HG02623 (cell line): ENCODE data around the gene RIT2.
"Not testable (repeated sequence)": the region's sequence is repeated elsewhere in the genome, so short reads cannot be mapped to it uniquely, and the experiment has no call there.

ENCODE experiments used
- ATAC-seq: cut with Tn5 transposase; IDR thresholded peaks from one replicate; pipeline ENCODE4 v1.9.1; 2021; ENCODE audit warnings: moderate library complexity; ENCODE audit not compliant: unreplicated experiment

The RIT2 gene

DNA sequence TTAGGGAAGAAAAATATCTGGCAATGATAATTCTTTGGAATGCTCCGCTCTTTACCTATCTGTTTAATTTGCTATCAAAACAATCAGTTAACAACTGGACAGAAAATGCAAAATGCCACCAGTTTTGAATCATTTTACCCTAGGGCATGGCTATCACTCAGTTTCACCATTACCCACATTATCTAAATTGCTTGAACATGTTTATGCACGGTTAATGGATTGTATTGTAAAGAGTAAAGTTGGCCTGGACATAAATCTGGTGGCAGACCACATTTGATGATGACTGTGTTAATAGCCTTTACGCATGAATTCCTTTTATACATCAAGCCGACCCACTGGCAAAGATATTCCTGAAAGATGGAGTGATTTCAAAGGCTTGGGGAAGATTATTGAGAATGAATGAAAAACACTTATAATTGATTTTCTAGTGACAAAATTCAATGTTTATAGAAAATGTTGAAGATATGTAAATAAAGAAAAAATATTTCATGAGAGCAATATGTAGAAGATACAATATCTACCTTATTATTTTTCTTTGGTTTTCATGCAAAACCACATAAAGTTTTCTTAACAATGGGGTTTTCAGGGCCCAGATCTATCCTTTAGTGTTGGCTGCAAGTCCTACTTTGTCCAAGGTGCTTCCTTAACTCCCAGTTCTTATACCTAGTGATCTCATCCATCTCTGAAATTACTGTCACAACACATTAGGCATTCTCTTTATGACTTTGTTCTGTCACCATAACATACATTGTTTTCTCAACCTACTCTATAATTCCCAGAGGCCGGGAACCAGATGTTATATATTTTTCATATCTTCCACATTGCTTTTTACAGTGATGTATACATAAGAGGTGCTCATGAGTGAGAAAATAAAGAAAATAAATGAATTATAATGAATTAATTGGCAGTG is 265.1 kb downstream of the RIT2 start:
- ATAC-seq = no peak

DNA sequence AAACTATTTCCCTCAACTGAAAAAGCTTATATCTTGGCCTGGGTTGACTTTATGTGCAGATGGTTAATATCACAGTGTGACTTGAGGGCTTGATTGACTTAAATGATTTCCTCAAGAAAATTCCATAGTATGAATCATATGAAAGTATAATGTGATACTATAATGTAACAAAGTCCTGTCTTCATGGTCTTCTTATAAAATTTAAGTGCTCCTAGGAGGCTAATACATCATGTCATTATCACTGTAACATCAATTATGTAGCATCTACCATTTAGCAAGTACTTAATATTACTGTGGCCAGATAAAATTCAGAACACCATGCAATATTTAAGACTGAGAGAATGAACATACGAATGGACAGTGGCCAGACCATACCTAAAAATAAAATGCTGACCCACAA is 276.1 kb downstream of the RIT2 start:
- ATAC-seq = no peak

DNA sequence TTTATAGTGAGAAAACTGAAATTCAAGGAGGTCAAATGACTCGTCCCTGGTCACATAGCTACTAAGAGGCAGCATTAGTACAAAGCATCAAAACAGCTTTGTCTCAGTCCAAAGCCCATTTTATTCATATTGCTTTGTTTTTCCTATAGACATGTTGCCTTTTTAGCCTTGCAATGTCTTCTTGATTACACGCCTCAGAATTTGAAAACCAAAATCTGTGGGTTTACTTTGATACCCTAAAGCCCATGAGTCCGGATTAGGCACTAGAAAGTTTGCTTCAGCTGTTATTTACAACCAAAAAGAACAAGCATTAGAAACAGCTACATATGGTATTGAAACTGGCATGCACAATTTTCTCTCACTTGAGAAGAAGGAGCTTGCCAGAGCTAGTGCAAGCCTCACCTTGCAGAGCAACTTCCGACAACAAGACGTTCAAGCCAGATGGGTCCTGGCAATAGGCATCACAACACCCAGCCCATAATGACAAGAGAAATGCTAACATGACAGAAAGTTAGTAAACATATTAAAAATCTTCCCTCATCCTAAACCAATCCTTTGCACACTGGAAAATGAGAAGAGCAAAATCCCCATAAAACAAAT is 276.8 kb downstream of the RIT2 start:
- no peak for ATAC-seq

DNA sequence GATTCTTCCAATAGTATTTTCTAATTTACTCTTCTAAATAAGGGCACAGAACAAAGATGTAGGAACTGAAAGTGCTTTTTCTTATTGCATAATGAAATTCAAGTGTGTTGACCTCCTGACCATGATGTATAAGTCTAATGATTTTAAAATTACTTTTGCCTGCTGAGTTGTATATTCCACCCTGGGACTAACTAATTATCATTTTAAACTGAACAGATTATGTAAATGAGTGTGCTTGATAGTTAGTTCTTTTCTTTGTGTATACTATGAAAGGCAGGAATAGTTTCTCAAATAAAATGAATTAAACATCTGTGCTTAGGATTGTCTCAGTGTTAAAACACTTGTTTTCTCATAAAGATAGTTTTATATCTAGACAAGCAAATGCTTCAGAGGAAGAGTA is 284.5 kb downstream of the RIT2 start:
- no peak for ATAC-seq

DNA sequence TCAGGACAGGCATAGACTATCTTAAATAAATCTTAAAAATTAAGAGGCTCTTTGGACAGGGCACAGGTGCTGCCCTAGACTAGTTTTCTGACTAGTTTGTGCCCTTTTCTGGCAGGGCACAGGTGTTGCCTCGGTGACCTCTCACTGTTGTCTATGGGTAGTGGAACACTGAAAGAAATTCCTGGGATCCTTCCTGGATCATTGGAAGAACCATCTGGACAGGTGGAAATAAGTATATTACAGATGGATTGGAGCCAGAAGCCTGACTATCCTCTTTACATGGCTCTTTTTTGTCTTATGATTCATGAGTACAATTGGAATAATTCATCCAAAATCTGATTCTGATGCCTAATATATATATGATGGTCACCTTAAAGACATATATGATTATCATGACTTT is 286.6 kb downstream of the RIT2 start:
- no peak for ATAC-seq

DNA sequence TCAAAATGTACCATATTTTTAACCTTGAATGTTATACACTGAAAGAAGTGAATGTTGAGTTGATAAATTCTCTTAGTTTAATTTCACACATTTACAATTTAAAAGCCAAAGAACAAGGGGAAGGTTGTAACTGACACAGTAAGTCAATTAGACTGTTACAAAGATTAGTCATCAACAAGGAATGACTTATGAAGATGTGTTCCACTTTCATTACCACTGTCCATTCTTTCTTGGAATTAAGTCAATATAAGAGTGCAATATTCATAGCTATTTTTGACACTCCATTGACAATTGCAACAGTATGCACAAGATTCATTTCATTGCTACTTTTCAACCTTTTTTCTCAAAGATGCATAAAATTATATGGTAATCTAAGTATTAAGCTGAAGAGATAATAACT is 291.3 kb downstream of the RIT2 start:
- ATAC-seq = no peak

DNA sequence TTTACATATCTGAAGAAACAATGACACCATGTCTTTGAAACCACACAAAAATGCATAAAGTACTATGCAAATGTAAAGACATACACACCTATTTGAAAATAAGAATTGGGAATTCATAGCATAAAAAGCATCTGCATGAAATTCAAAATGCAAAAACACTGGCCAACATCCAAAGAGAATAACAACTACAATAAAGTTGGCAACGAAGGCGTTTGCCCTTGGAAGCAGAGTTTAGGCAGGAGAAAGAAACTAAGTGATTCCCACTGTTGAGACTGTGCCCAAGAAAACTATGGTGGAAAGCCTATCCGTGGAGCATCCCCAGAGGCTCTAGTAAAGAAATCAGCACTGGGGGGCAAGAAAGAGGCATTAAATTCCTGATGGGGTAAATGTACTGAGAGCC is 292.8 kb downstream of the RIT2 start:
- ATAC-seq = no peak

DNA sequence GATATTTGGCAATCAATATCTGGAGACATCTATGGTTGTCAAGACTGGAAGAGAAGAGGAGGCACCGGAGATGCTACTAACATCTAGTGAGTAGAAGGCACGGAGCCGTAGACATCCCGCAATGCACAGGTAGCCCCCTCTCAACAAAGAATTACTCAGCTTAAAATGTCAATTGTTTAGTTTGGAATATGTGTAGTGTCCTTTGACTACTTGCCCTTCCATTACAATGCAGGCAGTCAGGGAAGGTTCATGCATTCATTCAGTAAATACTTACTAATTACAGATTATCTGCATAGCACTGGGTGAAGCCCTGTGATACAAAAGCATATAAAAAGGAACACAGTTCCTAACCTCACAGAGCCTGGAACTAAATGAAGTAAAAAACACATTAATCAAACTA is 294.0 kb downstream of the RIT2 start:
- no peak for ATAC-seq

DNA sequence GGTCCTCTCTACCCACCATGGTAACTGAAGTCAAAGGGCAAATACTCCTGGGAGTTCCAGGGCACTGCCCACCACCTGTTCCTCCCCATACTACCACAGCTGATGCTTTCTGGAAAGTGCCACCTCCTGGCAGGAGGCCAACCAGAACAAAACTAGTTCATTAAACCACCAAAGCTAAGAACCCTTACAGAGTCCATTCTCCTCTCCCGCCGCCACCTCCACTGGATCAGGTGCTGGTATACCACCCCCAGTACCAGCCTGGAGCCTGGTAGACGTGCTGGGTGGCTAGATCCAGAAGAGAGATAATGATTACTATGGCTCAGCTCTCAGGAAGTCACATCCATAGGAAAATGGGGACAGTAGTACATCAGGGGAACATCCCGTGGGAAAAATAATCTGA is 300.9 kb downstream of the RIT2 start:
- no peak for ATAC-seq

DNA sequence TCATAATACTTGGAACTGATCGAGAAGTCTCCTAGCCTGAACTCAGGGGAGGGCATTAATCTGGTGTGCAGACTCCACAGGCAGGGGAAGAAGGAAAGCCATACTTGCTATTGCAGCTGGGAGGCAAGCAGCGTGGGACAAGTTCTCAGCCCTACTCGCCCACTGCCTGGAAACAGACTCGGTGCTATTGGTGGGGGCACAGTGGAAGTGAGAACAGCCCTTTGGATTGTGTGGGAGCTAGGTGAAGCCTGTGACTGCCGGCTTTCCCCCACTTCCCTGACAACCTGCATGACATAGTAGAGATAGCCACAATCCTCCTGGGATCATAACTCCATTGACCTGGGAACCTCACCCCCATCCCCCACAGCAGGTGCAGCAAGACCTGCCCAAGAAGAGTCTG is 301.3 kb downstream of the RIT2 start:
- no peak for ATAC-seq

DNA sequence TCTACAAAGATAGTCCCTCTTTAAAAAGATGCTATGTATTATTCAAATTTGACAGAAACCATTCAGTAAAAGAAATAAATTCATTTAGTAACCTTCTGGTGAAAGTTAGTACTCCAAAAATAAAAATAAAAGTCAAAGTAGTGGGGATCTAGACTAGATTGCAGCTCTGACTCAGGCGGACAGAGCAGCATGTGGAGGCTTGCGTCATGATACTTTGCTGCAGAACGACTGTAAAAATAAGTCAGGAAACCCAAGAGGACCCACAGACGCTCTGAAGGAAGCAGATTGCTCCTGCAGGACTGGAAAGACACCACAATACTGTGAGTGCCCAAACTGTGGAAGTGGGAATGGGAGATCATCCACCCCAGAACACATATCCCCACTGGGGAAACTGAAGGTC is 301.9 kb downstream of the RIT2 start:
- no peak for ATAC-seq

DNA sequence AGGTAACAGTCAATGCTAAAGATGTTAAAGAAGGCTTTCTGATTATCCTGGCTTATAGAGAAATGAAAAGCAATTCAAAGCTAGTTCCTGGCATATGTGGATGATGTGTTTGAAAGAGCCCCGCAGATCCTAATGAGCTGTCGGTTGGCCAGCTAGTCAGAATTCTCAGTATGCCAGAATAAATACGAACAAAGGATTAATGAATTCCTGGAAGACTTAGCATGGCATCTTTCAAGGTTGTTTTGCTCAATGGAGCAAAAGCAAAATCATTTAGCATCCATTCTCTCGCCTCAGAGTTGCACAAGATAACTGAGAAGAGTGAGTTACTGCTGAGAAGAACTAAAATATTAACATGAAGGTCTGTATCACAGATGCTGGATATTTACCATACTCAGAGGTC is 307.6 kb downstream of the RIT2 start:
- ATAC-seq = no peak

DNA sequence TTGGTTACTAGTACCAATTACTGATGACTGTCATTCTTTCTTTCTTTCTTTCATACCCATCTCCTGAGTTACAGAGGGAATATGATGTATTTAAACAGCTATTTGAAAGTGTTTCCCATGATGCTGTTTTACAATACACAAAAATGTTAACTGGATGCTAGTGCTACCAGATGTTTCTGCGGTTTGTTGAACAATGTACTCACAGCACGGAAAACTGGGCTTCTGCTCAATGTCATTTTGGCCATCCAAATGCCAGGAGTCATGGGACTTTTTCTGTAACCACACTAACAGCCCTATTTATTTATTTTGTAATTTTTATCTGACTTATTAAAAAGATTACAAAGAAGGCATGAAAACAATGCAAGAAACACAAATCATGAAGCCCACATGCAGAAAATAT is 313.8 kb downstream of the RIT2 start:
- ATAC-seq = no peak

DNA sequence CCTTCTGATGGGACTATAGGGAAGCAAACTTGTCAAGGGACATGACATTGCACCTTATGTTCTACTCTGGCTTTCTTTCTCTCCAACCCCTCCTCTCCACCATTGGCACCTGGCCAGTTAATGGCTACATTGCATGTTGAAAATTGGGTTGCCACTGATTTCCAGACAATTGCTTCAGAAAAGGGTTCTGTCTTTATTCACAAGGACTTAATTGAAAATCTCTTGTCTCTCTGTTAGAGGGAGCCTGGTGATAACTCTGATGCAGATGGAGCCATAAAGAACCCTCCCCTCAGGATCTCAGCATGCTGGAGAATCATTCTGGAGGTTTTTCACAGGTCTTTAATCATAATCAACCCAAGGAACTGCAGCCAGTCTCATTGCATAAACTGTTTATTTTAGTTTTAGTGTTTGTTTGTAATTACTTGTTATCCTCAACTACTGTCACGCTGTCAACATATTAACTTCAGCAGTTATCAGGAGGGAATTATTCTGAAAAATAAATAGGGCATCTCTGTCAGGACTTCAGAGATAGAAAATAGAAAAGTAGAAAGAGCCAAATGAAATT is 316.8 kb downstream of the RIT2 start:
- no peak for ATAC-seq

DNA sequence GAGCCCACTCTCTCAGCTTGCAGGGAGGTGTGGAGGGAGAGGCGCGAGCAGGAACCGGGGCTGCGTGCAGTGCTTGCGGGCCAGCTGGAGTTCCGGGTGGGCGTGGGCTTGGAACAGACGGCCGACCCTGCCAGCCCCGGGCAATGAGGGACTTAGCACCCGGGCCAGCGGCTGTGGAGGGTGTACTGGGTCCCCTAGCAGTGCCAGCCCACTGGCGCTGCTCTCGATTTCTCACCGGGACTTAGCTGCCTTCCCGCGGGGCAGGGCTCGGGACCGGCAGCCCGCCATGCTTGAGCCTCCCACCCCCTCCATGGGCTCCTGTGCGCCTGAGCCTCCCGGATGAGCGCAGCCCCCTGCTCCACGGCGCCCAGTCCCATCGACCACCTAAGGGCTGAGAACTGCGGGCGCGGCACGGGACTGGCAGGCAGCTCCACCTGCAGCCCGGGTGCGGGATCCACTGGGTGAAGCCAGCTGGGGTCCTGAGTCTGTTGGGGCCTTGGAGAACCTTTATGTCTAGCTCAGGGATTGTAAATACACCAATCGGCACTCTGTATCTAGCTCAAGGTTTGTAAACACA is 320.2 kb downstream of the RIT2 start:
- ATAC-seq = not testable (repeated sequence)

DNA sequence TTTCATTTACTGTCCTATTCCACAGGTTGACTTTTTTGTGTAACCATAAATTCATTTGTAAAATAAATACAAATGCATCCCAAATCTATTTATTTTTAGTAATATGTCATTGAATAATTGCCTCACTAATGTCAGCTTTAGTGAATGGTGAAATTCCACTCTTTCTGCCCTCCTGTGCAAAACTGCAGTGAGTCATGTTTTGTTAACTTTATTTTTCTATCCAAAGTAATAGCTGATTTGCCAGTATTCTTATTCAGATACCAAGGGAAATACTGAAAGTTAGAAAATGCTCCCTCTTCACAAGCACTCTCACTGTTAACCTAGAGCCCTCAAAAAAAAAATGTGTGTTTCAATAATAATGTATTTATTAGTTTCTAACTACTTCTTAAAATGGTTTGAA is 322.8 kb downstream of the RIT2 start:
- ATAC-seq = no peak

DNA sequence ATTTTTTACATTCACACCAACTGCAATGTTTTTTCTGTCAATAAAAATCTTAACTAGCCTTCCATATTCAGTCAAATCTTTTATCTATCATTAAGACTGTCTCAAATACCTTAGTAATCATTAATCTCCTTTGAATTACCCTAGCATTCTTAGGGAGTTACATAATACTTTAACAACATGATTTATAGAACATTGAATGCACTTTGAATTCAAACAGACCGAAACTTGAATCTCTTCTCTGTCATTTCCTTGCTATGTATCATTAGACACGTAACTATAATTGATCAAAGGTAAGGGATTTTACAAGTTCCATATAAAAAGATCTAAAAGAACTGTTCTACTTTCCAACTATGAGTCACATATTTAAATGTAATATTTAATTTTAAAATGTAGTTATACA is 330.9 kb downstream of the RIT2 start:
- no peak for ATAC-seq

DNA sequence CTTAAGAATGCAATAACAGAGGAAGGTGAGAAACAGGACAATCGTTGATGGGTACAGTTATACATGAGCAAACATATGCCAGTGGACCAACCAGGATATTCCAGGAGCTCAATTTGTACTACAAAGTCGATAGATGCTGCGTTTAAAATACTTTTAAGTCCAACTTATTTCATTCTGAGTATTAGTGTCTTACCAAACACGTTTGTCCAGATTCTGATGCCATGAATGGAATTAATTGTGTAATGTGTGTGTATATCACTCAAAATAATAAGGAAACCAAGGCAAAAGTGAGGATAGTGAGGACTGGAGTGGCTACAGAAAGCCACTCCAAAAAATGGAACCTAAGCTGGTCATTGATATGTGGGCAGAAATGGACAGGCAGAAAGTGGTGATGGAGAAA is 332.6 kb downstream of the RIT2 start:
- no peak for ATAC-seq

DNA sequence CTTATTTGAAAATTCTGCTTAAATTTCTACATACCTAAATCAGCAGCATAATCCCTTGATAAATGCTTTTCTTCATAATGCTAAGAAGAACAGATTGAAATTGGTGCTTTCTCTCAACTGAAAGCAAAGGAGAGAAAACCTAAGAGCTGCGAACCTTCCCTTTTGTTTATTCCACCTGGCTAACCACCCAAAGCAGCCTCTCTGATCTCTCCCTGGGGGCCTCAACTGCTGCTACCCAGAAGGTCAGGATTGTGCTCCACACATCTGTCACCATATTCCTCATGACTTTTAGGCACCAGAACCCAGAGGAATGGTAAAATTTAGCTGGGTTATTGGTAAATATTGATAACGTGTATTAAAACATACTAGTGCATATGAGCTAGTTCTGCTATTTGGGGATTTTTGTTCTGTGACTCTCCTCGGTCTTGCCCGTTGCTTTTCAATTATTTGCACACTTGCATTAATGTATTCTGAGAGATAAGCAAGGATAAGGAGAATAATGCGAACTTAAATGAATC is 334.1 kb downstream of the RIT2 start:
- ATAC-seq = no peak

DNA sequence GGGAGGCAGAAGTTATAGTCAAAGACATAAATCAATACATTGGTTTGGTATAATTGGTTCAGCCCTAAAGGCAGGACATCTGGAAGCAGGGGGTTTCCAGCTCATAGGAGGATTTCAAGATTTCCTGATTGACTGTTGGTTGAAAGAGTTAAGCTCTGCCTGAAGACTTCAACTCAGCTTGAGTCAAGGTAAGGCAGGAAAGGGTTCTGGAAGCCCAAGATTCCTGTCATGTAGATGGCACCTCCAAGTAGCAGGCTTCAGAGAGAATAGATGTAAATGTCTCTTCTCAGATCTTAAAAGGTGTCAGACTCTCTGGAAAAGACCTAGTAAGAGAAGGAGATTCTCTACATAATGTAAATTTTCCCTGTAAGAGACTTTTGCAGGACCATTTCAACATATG is 335.3 kb downstream of the RIT2 start:
- ATAC-seq = no peak

DNA sequence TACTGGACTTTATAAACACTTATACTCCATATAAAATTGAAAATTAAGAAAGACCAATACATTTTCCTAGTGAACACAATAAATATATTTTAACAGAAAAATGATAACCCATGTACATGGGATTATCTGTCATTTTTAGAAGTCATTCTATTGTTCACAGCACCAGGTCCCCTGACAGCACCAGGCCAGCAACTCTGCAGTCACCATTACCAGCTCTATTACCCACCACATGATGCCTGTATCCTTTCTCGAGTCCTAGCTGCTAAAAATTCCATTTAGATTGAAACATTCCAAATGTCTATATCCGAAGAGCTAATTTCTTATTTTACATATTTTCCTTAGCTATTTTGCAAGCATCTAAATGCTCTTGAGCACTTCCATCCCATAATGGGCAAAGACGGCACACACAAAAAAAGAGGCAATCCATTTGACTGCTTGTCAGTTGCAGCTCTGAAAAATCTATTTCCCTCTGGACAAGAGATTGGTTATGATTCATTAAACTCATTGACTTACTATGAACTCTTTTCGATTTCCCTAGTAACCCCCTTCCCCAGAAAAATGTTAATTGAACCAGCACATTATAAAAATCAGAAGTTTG is 336.9 kb downstream of the RIT2 start:
- ATAC-seq = no peak
